ENCODE measurements around the gene DYNC1LI2.

DNA sequence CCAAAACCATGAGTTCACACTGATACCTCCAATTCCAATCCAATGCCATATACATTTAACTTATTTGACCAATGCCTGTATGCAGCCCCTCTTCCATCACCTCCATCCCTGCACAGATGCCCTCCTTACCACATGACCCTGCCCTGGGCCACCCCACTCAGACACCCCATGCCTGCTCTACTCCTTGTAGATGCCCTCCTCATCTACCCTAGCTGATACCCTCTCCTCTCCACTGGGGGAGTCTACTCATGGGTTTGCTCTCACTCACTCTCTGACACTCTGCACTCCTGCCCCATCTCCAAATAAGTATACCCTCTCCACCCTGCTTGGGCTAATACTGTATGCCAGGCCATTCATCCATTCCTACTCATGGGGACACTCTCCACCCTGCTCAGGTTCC lies 38.9 kb downstream of the DYNC1LI2 start:
- TF ChIP-seq, protein P1, sequence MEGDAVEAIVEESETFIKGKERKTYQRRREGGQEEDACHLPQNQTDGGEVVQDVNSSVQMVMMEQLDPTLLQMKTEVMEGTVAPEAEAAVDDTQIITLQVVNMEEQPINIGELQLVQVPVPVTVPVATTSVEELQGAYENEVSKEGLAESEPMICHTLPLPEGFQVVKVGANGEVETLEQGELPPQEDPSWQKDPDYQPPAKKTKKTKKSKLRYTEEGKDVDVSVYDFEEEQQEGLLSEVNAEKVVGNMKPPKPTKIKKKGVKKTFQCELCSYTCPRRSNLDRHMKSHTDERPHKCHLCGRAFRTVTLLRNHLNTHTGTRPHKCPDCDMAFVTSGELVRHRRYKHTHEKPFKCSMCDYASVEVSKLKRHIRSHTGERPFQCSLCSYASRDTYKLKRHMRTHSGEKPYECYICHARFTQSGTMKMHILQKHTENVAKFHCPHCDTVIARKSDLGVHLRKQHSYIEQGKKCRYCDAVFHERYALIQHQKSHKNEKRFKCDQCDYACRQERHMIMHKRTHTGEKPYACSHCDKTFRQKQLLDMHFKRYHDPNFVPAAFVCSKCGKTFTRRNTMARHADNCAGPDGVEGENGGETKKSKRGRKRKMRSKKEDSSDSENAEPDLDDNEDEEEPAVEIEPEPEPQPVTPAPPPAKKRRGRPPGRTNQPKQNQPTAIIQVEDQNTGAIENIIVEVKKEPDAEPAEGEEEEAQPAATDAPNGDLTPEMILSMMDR (conservative IDR thresholded peaks at IDR 0.05): no peak
- no peak for TF ChIP-seq EZH2 (IDR thresholded peaks at IDR 0.05; ENCODE audit: low read depth)

All from PC-9 (cell line).